HCT116 (cell line): ENCODE results near the gene KRT5. TPM values are rescaled to one million over a fixed set of nuclear protein-coding genes. Genes with fewer than 3 reads are reported as not detected.

ENCODE experiments used
- ATAC-seq: fragments of 200-7000 bp; cut with Tn5 transposase; 2 replicates; pipeline ENCODE4 v1.9.1; 2020; ENCODE audit warnings: mild to moderate bottlenecking, moderate library complexity
- BruUV-seq: library from RNA; stranded (reverse); fragments of 400-500 nt; replicated peaks from 2 replicates; lab custom pipeline; 2021; lab: Mats Ljungman, UMichigan
- CTCF ChIA-PET: fragments of 300-600 bp; sonication (Branson Sonifier 250); formaldehyde crosslinking; loops from one replicate; lab custom pipeline; 2021; ENCODE audit warnings: antibody characterized with exemption; lab: Charles Lee
- POLR2A ChIA-PET: fragments of 300-600, 350-600 bp; sonication (Branson Sonifier 250); formaldehyde crosslinking; loops from one replicate; lab custom pipeline; 2021; ENCODE audit warnings: antibody characterized with exemption; lab: Charles Lee
- RAD21 ChIA-PET, 2 experiments: fragments of 300-600 bp; sonication (Branson Sonifier 250); formaldehyde crosslinking; loops; one replicate each; lab custom pipeline; 2023; ENCODE audit warnings: low total read pairs in 2 of 2; ENCODE audit not compliant: uncharacterized antibody in 2 of 2, unreplicated experiment in 2 of 2, low non-redundant PET in 1 of 2; lab: Charles Lee
- DNase-seq: peaks from one replicate; pipeline ENCODE4 v3.0.0-alpha.2; 2010; ENCODE audit warnings: low read depth, low spot score
- H2AFZ ChIP-seq: fragments of 200-600 bp; shearing (Covaris generic), sonication (generic); 2 replicates; pipeline ENCODE4 v1.6.1; 2017; ENCODE audit warnings: low read depth, mixed run types, mixed read lengths, antibody characterized with exemption, low read length; ENCODE audit not compliant: poor library complexity, severe bottlenecking
- H3K27ac ChIP-seq: 2 replicates; pipeline ENCODE4 v1.5.1; 2012; ENCODE audit warnings: low read depth, low read length
- H3K27me3 ChIP-seq: fragments of 200-600 bp; sonication (generic); 2 replicates; pipeline ENCODE4 v1.6.1; 2016; ENCODE audit warnings: mixed run types, low read length, mixed read lengths; ENCODE audit not compliant: insufficient read depth
- H3K36me3 ChIP-seq, 2 experiments: fragments of 200-500 bp in 1 of 2; fragments of 200-600 bp in 1 of 2; sonication (Bioruptor generic) in 1 of 2; sonication (generic) in 1 of 2; 2 replicates each; pipeline versions ENCODE4 v1.5.1 to v1.6.1; 2014 to 2016; ENCODE audit warnings: low read length in 2 of 2, inconsistent platforms in 1 of 2, mixed read lengths in 1 of 2, mixed run types in 1 of 2; ENCODE audit not compliant: insufficient read depth in 2 of 2, control insufficient read depth in 1 of 2
- H3K4me1 ChIP-seq, 2 experiments: fragments of 200-600 bp in 1 of 2; sonication (generic) in 1 of 2; 2 replicates each; pipeline versions ENCODE4 v1.5.1 to v1.6.1; 2012 to 2017; ENCODE audit warnings: low read length in 2 of 2, inconsistent platforms in 1 of 2, mild to moderate bottlenecking in 1 of 2, mixed read lengths in 1 of 2, mixed run types in 1 of 2, moderate library complexity in 1 of 2; ENCODE audit not compliant: insufficient read depth in 2 of 2, control insufficient read depth in 1 of 2
- H3K4me2 ChIP-seq: fragments of 200-600 bp; sonication (generic); 2 replicates; pipeline ENCODE4 v1.6.1; 2017; ENCODE audit warnings: mixed run types, low read length, mixed read lengths
- H3K4me3 ChIP-seq, 2 experiments: fragments of 200-600 bp in 1 of 2; sonication (generic) in 1 of 2; replicated peaks in 1 of 2; 2 replicates each; pipeline ENCODE4 v1.5.1; 2011 to 2016; ENCODE audit warnings: low read length in 2 of 2, control low read depth in 1 of 2, low read depth in 1 of 2, mild to moderate bottlenecking in 1 of 2, mixed read lengths in 1 of 2, mixed run types in 1 of 2
- H3K79me2 ChIP-seq: fragments of 200-600 bp; sonication (generic); 2 replicates; pipeline ENCODE4 v1.6.1; 2017; ENCODE audit warnings: mild to moderate bottlenecking, mixed run types, low read length, moderate library complexity, mixed read lengths; ENCODE audit not compliant: insufficient read depth
- H3K9ac ChIP-seq: fragments of 200-600 bp; sonication (generic); 2 replicates; pipeline ENCODE4 v1.6.1; 2016; ENCODE audit warnings: low read length, mixed read lengths
- H3K9me2 ChIP-seq: fragments of 200-600 bp; sonication (generic), shearing (Covaris generic); 2 replicates; pipeline ENCODE4 v1.6.1; 2017; ENCODE audit warnings: mixed run types, mild to moderate bottlenecking, moderate library complexity; ENCODE audit not compliant: insufficient read depth
- H3K9me3 ChIP-seq, 2 experiments: fragments of 200-500 bp in 1 of 2; fragments of 200-600 bp in 1 of 2; sonication (Bioruptor generic) in 1 of 2; sonication (generic) in 1 of 2; 2 replicates each; pipeline ENCODE4 v1.6.1; 2014 to 2017; ENCODE audit warnings: low read length in 2 of 2, mixed read lengths in 2 of 2, inconsistent platforms in 1 of 2, low read depth in 1 of 2, mild to moderate bottlenecking in 1 of 2, mixed run types in 1 of 2, moderate library complexity in 1 of 2; ENCODE audit not compliant: control insufficient read depth in 1 of 2, insufficient read depth in 1 of 2
- H4K20me1 ChIP-seq: fragments of 200-600 bp; sonication (generic), shearing (Covaris generic); 2 replicates; pipeline ENCODE4 v1.6.1; 2017; ENCODE audit warnings: mixed run types, mild to moderate bottlenecking, moderate library complexity; ENCODE audit not compliant: insufficient read depth
- CBX3 ChIP-seq: IDR thresholded peaks from 2 replicates; pipeline ENCODE4 v1.6.1; 2012; ENCODE audit warnings: low read depth
- CEBPB ChIP-seq: IDR thresholded peaks from 2 replicates; pipeline ENCODE4 v1.6.1; 2012; ENCODE audit warnings: low read depth
- CTCF ChIP-seq, 3 experiments: fragments of 200-600 bp in 1 of 3; sonication (generic) in 1 of 3; IDR thresholded peaks in 2 of 3; conservative IDR thresholded peaks in 1 of 3; 2 replicates each; pipeline ENCODE4 v1.5.1; 2012 to 2017; ENCODE audit warnings: low read depth in 2 of 3, low read length in 2 of 3, antibody characterized with exemption in 1 of 3, borderline replicate concordance in 1 of 3, control low read depth in 1 of 3, mild to moderate bottlenecking in 1 of 3, mixed read lengths in 1 of 3, mixed run types in 1 of 3, moderate library complexity in 1 of 3; ENCODE audit not compliant: insufficient read depth in 1 of 3
- EGR1 ChIP-seq: IDR thresholded peaks from 2 replicates; pipeline ENCODE4 v1.6.1; 2012; ENCODE audit warnings: low read depth
- ELF1 ChIP-seq: IDR thresholded peaks from 2 replicates; pipeline ENCODE4 v1.6.1; 2012; ENCODE audit warnings: low read depth, borderline replicate concordance
- EZH2phosphoT487 ChIP-seq: fragments of 200-600 bp; IDR thresholded peaks from 2 replicates; pipeline ENCODE4 v1.6.1; 2018; ENCODE audit warnings: antibody characterized with exemption, borderline replicate concordance
- MAX ChIP-seq: IDR thresholded peaks from 2 replicates; pipeline ENCODE4 v1.6.1; 2012
- POLR2A ChIP-seq: IDR thresholded peaks from 2 replicates; pipeline ENCODE4 v1.7.0; 2011; ENCODE audit warnings: borderline replicate concordance; ENCODE audit not compliant: insufficient read depth, insufficient read length; ENCODE audit errors: extremely low read depth
- POLR2AphosphoS5 ChIP-seq: IDR thresholded peaks from 2 replicates; pipeline ENCODE4 v1.6.1; 2011; ENCODE audit warnings: mild to moderate bottlenecking, low read depth, low read length, moderate library complexity
- RAD21 ChIP-seq: IDR thresholded peaks from 2 replicates; pipeline ENCODE4 v1.6.1; 2012; ENCODE audit warnings: low read depth, mild to moderate bottlenecking
- SP1 ChIP-seq: IDR thresholded peaks from 2 replicates; pipeline ENCODE4 v1.6.1; 2012; ENCODE audit warnings: low read depth
- SRF ChIP-seq: IDR thresholded peaks from 2 replicates; pipeline ENCODE4 v1.6.1; 2012; ENCODE audit warnings: low read depth
- ZBTB33 ChIP-seq: IDR thresholded peaks from 2 replicates; pipeline ENCODE4 v1.6.1; 2011; ENCODE audit warnings: mild to moderate bottlenecking, low read length, moderate library complexity; ENCODE audit not compliant: insufficient replicate concordance; ENCODE audit errors: extremely low read depth
- ZFX ChIP-seq: fragments of 450-650 bp; IDR thresholded peaks from 2 replicates; pipeline ENCODE4 v1.6.1; 2017
- intact Hi-C: fragments of 100-400 bp; cut with micrococcal nuclease; formaldehyde crosslinking; loops from 2 replicates; pipeline ENCODE4 v1.10.0; 2022
- total RNA-seq: library from RNA; stranded (reverse); gene quantifications from one replicate; pipeline ENCODE4 v1.2.1, GENCODE V29; 2021; ENCODE audit not compliant: unreplicated experiment

Gene KRT5
- total RNA-seq, 1 experiment from 2014 or later: 0.44 TPM

- H3K27ac ChIP-seq: no peak overlapping the region
- no peaks in the 10 kb centered on the region for H3K9me3 ChIP-seq
- no peak overlapping the region for H3K4me3 ChIP-seq
- TF ChIP-seq EGR1 (no peak), RAD21 (no peak), POLR2AphosphoS5 (no peak), SP1 (no peak), ZBTB33 (no peak), SRF (no peak), MAX (no peak), ZFX (no peak), CEBPB (no peak)
- no peaks in the 10 kb centered on the region for H4K20me1 ChIP-seq
- H3K9ac ChIP-seq: no peak overlapping the region
- no peaks in the 10 kb centered on the region for H3K9me2 ChIP-seq
- no peak for DNase-seq
- H3K27me3 ChIP-seq: no peaks in the 10 kb centered on the region
- ChIA-PET CTCF (no interaction called here), RAD21 (no interaction called here), POLR2A (no interaction called here)
- no peaks in the 10 kb centered on the region for H3K79me2 ChIP-seq
- no peaks in the 10 kb centered on the region for H3K36me3 ChIP-seq
- no peaks in the 10 kb centered on the region for H3K4me1 ChIP-seq
- H3K4me2 ChIP-seq: no peak overlapping the region
- intact Hi-C loops: no loop called here
- no TSS peak for BruUV-seq
- ATAC-seq: no peak
- H2AFZ ChIP-seq: no peak overlapping the region
Measured at GRCh38 chr12:52469853-52470252, 50.3 kb downstream of the KRT5 start.

GRCh38 chr12:52464897-52465296, 55.3 kb downstream of the KRT5 start:
- CTCF ChIA-PET: no interaction called here
- no peak for TF ChIP-seq RAD21
- TF ChIP-seq MAX: no peak
- no peak for TF ChIP-seq ZBTB33
- TF ChIP-seq CBX3: no peak
- TF ChIP-seq CTCF (IDR thresholded peaks at IDR 0.05 in 2 of 3, conservative IDR thresholded peaks at IDR 0.05 in 1 of 3; ENCODE audit: borderline replicate concordance in 1 of 3, insufficient read depth in 1 of 3, low read depth in 2 of 3, low read length in 2 of 3): no peak
- TF ChIP-seq SRF: no peak
- TF ChIP-seq ELF1: no peak
- TF ChIP-seq EZH2phosphoT487: no peak
- no peak for TF ChIP-seq POLR2A
- POLR2A ChIA-PET: no interaction called here

More at GRCh38 chr12:52464897-52465296, 55.3 kb downstream of the KRT5 start:
- Histone ChIP-seq H3K27me3 (no peaks in the 10 kb centered on the region), H4K20me1 (no peaks in the 10 kb centered on the region), H3K9me2 (no peaks in the 10 kb centered on the region), H3K9ac (no peak overlapping the region), H3K4me2 (no peak overlapping the region), H2AFZ (no peak overlapping the region), H3K4me3 (no peak overlapping the region), H3K27ac (no peak overlapping the region), H3K9me3 (no peaks in the 10 kb centered on the region), H3K36me3 (no peaks in the 10 kb centered on the region), H3K79me2 (no peaks in the 10 kb centered on the region), H3K4me1 (no peaks in the 10 kb centered on the region)
- no peak for ATAC-seq
- intact Hi-C loops: no loop called here
- DNase-seq: no peak
- BruUV-seq: no TSS peak
- RAD21 ChIA-PET: no interaction called here
